Measurements from ENCODE around the gene PPP2R3A.

PPP2R3A gene

GRCh38 chr3:136161516-136161915 lies 196.0 kb downstream of the PPP2R3A start:
- TF ChIP-seq REST (IDR thresholded peaks at IDR 0.05; ENCODE audit: insufficient read depth in 1 of 2, low read depth in 2 of 2, low read length in 2 of 2) (no peak), FOXP2 (optimal IDR thresholded peaks at IDR 0.05; ENCODE audit: borderline replicate concordance, extremely low read depth, extremely low read length, insufficient read depth) (no peak), POLR2AphosphoS5 (IDR thresholded peaks at IDR 0.05; ENCODE audit: low read depth, low read length) (no peak), TAF1 (IDR thresholded peaks at IDR 0.05; ENCODE audit: borderline replicate concordance, insufficient read depth, low read length) (no peak), SIN3A (IDR thresholded peaks at IDR 0.05; ENCODE audit: borderline replicate concordance, insufficient read depth, low read length) (no peak)

- TF ChIP-seq POLR2AphosphoS5 (IDR thresholded peaks at IDR 0.05; ENCODE audit: low read depth, low read length) (no peak), SIN3A (IDR thresholded peaks at IDR 0.05; ENCODE audit: borderline replicate concordance, insufficient read depth, low read length) (no peak), REST (IDR thresholded peaks at IDR 0.05; ENCODE audit: insufficient read depth in 1 of 2, low read depth in 2 of 2, low read length in 2 of 2) (no peak), FOXP2 (optimal IDR thresholded peaks at IDR 0.05; ENCODE audit: borderline replicate concordance, extremely low read depth, extremely low read length, insufficient read depth) (no peak), TAF1 (IDR thresholded peaks at IDR 0.05; ENCODE audit: borderline replicate concordance, insufficient read depth, low read length) (no peak)
Measured at GRCh38 chr3:136162322-136162721, 196.8 kb downstream of the PPP2R3A start.

GRCh38 chr3:136166507-136166906 lies 201.0 kb downstream of the PPP2R3A start:
- TF ChIP-seq TAF1 (IDR thresholded peaks at IDR 0.05; ENCODE audit: borderline replicate concordance, insufficient read depth, low read length) = no peak
- no peak for TF ChIP-seq FOXP2 (optimal IDR thresholded peaks at IDR 0.05; ENCODE audit: borderline replicate concordance, extremely low read depth, extremely low read length, insufficient read depth)
- TF ChIP-seq POLR2AphosphoS5 (IDR thresholded peaks at IDR 0.05; ENCODE audit: low read depth, low read length) = no peak
- no peak for TF ChIP-seq REST (IDR thresholded peaks at IDR 0.05; ENCODE audit: insufficient read depth in 1 of 2, low read depth in 2 of 2, low read length in 2 of 2)
- TF ChIP-seq SIN3A (IDR thresholded peaks at IDR 0.05; ENCODE audit: borderline replicate concordance, insufficient read depth, low read length) = no peak

GRCh38 chr3:136171097-136171542 lies 205.6 kb downstream of the PPP2R3A start:
- TF ChIP-seq FOXP2 (optimal IDR thresholded peaks at IDR 0.05; ENCODE audit: borderline replicate concordance, extremely low read depth, extremely low read length, insufficient read depth) = no peak
- TF ChIP-seq TAF1 (IDR thresholded peaks at IDR 0.05; ENCODE audit: borderline replicate concordance, insufficient read depth, low read length) = no peak
- TF ChIP-seq POLR2AphosphoS5 (IDR thresholded peaks at IDR 0.05; ENCODE audit: low read depth, low read length) = no peak
- TF ChIP-seq SIN3A (IDR thresholded peaks at IDR 0.05; ENCODE audit: borderline replicate concordance, insufficient read depth, low read length) = no peak
- TF ChIP-seq REST (IDR thresholded peaks at IDR 0.05; ENCODE audit: insufficient read depth in 1 of 2, low read depth in 2 of 2, low read length in 2 of 2) = no peak
